NCI-H146 treated with DMSO at 0.1 percent for 48 hours (cell line): ENCODE data around the gene TBL2.
A peak's percentile ranks its signal among the peaks of the same experiment; 100 is the strongest.
"Not testable (repeated sequence)": the region's sequence is repeated elsewhere in the genome, so short reads cannot be mapped to it uniquely, and the experiment has no call there.

Source experiments
- DNase-seq: peaks from one replicate; lab custom pipeline; 2025; ENCODE audit not compliant: unreplicated experiment; lab: John Stamatoyannopoulos, UW

Gene TBL2, protein sequence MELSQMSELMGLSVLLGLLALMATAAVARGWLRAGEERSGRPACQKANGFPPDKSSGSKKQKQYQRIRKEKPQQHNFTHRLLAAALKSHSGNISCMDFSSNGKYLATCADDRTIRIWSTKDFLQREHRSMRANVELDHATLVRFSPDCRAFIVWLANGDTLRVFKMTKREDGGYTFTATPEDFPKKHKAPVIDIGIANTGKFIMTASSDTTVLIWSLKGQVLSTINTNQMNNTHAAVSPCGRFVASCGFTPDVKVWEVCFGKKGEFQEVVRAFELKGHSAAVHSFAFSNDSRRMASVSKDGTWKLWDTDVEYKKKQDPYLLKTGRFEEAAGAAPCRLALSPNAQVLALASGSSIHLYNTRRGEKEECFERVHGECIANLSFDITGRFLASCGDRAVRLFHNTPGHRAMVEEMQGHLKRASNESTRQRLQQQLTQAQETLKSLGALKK

DNA sequence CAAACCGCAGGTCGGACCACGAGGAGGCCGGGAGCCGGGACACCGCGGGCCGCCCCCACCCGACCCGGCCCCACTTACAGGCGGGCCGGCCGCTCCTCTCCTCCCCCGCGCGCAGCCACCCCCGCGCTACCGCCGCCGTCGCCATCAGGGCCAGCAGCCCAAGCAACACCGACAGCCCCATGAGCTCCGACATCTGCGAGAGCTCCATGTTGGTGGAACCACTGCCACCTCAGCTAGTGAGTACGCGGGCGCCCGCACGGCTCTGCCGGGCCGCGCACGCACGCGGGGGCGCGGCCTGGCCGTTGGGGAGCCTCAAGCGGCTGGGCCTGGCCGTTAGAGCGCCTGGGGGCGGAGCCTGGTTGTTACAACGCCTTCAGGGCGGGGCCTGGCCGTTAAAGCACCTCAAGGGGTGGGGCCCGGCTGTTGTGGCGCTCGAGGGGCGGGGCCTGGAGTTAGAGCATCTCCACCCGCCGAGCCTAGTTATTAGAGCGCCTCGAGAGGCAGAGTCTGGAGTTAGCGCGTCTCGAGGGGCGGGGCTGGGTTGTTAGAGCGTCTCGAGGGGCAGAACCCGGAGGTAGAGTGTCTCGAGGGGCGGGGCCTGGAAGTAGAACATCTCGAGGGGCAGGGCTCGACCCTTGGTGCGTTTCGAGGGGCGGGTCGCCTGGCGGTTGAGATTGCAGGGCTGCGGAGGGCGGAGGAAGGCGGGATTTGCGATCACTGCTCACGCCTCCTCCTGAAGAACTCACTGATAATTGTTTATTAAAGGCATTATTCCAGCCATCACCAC is at the start of gene TBL2:
TBL2 (minus strand) TSS at position 238 of the 787 bp plus-strand sequence; CDS start at position 208, 30 bp downstream.
- peak; percentile 97 for DNase-seq

DNA sequence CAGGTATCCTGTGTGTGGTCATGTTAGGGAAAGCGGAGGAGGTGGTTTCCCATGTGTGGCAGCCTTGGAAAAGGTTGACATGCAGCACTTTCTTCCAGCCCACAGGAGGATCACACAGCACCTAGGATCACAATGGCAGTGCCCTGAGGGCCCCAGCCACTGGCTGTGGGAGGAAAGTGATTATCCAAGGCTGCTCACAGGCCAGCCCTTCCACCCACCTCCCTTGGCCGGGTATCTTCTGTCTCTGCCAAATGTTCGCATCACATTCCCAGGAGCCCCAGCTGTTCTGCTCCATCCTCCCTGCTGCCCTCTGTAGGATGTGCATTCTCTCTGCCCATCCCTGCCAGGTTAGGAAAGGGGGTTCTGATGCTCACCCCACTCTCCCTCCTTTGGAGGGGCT is 48.4 kb upstream of the TBL2 start:
- no peak for DNase-seq

DNA sequence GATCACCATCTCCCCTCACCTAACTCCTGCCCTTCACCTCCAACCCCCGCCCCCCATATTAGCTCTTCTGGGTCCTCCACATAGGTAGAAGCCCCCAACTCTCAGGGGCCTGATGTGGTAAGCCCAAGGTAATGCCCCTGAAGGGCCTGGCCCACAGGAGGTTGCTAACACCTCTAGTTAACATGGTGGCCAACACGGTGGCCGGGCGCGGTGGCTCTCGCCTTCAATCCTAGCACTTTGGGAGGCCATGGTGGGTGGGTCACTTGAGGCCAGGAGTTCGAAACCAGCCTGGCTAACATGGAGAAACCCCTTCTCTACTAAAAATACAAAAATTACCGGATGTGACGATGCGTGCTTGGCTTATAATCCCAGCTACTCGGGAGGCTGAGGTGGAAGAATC is 46.9 kb upstream of the TBL2 start:
- no peak for DNase-seq

DNA sequence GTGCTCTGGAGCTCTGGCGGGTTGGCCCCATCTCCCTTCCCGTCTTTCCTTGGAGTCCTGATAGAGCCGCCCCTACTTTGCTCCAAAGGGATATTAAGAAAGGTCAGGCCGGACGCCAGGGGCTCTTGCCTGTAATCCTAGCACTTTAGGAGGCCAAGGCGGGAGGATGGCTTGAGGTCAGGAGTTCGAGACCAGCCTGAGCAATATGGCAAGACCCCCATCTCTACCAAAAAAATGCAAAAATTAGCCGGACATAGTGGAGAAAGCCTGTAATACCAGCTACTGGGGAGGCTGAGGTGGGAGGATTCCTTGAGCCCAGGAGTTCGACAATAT is 46.3 kb upstream of the TBL2 start:
- DNase-seq = no peak

DNA sequence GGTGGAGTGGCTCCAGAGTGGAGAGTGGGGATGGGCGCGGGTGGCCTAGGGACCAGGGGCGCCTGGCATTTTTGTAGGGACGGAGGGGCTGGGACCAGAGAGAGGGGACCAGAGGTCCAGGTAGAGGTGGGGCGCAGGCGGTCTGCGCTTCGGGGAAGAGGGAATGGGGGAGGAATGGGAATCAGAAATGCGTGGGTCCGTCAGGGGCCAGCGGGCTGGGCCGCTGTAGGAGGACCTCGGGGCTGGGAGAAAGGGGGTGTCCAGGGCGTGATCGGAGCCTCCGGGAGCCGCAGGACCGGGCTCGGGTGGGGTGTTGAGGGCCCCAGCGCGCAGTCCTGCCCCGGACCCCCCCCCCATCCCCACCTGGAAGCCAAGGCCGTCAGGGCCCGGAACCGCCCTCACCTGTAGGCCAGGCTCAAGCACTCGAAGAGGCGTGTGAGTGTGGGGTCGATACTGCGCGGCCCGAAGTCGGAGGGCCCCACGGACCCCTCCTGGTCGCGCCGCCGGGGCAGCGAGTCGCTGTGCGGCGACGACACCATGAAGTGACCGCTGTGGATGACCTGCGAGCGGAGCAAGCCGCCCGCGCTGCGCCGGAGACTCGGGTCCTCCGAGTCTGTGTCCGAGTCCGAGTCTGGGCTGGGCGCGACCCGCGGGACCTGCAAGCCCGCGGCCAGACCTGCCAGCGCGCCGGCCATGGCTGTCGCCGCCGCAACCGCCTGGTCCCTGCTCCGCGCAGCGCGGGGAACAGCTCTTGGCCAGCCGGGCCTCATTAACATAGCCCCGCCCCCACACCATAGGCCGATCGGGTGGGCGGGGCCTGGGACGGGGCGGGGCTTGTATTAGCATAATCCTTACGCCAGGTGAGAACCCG is 45.7 kb upstream of the TBL2 start, which contains the start of gene MLXIPL:
MLXIPL (minus strand) TSS at position 725 of the 871 bp plus-strand sequence; CDS start at position 695, 30 bp downstream.
- peak; percentile 82 for DNase-seq

DNA sequence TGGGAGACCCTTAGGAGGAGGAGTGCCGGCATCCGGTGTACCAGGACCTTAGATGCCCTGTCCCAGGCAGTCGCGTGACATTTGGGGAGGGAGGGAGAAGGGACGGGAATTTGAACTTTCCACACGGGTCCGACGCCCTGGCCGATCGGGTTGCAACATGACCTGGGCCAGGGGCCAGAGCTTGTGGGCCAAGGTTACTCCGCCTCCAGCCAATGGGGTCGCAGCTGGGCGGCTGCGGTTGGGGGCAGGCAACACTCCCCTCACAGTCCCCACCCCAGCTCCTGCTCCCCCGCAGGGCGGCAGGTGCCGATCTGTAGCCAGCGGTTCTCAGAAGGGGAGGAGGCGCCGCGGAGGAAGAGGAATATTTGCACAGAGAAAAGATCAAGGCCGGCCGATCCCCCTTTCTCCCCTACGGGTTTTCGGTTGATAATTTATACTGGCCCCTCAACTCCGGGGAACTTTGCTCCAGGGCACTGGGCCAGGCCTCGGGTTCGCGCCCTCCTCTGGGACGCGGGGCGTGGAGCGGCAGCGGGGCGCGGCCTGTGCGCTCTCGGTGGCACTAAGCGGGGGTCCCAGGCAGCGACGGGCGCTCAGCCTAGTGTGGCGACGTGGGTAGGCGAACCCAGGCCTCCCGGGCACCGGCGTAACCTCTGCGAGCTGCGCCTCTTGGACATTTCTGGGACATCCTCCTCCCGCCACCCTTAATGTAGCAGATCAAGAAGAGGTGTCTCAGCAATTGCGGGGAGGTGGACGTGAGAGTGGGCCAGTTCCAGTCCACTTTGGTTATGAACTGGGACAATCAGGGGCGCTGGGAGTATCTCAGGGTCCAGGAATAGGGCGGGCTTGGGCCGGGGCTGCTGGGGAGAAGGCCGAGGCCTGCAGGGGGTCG is 44.8 kb upstream of the TBL2 start:
- no peak for DNase-seq

DNA sequence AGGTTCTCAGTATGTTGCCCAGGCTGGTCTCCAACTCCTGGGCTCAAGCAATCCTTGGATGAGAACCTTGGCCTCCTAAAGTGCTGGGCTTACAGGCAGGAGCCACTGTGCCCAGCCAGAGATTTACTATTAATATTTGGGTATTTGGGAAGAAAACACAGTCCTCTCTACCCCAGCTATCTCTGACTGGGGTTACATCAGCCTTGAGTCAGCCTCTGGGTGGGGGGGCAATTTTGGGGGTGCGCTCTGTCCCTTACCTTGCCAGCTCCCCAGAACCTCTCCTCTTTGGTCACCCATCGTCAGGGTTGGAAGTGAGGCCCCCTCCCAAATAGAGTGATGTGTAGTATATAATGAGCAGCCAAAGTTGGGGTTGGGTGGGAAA is 44.1 kb upstream of the TBL2 start:
- no peak for DNase-seq

DNA sequence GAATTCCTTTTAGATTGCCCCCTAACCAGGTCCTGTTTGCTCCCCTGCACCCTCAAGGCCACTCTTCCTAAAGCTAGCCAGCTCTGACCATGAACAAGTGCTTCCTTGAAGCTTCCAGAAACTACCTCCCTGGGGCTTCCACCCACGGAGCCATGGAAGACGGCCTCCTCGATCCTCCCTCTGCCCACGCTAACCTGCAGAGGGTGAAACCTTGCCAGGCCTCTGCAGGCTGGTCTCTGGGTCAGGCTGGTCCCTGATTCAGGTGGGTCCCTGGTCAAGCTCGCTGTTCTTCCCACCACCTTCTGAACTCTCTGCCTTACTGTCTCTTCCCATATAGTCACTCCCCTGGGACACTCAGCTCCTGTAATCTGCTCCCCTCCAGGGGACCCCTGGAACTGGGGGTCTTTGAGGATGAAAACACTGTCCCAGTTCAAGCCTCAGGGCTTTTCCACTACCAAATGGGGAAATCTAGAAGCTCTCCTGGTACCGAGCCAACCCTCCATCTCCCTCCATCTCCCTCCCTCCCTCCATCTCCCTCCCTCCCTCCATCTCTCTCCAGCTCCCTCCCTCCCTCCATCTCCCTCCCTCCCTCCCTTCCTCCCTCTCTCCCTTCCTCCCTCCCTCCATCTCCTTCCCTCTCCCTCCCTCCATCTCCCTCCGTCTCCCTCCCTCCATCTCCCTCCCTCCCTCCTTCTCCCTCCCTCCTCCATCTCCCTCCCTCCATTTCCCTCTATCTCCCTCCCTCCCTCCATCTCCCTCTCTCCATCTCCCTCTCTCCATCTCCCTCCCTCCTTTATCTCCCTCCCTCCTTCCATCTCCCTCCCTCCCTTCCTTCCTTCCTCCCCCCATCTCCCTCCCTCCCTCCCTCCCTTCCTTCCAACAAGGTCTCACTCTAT is 43.0 kb upstream of the TBL2 start:
- no peak for DNase-seq

DNA sequence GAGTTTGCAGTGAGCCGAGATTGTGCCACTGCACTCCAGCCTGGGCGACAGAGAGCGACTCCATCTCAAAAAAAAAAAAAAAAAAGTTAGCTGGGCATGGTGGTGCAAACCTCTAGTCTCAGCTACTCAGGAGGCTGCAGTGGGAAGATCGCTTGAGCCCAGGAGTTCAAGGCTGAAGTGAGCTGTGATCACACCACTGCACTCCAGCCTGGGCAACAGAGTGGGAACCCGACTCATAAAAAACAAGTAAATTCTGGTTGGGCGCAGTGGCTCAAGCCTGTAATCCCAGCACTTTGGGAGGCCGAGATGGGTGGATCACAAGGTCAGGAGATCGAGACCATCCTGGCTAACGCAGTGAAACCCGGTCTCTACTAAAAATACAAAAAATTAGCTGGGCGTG is 41.0 kb upstream of the TBL2 start:
- DNase-seq = not testable (repeated sequence)

DNA sequence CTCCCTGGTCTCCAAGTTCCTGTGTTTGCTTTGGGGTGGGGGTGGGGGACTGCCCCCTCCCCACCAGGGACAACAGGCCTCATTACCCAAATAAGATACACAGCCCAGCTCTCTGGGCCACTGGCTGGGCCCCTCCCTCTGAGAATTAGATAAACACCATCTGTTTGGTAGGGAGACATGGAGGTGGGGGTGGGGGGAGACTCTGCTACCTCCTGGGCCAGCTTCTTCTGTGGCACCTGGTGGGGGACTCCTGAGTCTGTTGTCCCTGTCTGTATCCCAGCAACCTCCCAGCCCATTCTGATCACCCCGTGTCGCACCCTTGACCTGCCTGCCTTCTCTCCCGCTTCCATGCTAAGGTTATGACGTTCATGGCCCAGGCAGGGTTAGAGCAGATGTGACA is 40.2 kb upstream of the TBL2 start:
- no peak for DNase-seq

DNA sequence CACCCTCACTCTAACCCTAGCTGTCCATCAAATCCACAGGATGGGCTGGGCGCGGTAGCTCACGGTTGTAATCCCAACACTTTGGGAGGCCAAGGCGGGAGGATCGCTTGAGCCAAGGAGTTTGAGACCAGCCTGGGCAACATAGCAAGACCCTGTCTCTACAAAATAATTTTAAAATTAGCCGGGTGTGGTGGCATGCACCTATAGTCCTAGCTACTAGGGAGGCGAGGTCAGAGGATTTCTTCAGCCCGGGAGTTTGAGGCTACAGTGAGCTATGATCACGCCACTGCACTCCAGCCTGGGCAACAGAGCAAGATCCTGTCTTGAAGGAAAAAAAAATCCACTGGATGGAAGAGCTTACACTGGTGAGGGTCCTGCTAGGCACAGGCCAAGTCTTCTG is 39.1 kb upstream of the TBL2 start:
- not testable (repeated sequence) for DNase-seq

DNA sequence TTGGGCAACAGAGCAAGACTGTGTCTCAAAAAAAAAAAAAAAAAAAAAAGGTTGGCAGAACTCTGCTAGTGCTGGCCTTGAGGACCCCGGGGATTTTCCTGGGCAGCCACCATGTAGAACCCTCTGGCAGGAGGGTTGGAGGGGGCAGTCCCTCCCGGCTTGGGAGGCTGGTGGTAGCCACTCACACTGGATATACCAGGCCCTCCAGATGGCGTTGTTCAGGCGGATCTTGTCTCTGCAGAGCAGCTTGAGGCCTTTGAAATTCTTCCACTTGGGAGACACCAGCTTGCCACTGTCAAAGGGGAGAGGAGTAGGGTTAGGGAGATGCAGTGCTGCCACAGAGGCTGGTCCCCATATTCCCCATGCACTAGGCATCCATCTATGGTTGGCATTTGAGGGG is 37.5 kb upstream of the TBL2 start:
- no peak for DNase-seq

DNA sequence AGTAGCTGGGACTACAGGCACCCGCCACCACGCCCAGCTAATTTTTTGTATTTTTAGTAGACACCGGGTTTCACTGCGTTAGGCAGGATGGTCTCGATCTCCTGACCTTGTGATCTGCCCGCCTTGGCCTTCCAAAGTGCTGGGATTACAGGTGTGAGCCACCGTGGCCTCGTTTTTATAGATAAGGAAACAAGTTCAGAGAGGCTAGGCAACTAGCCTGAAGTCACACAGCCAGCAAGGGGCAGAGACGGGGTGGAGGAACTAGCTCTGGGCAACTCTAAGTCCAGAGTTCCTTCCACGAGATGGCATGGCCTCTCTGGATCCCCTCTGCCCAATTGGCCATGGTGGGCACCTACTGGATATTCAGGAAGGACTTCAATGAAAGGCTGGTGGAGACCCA is 36.6 kb upstream of the TBL2 start:
- not testable (repeated sequence) for DNase-seq

DNA sequence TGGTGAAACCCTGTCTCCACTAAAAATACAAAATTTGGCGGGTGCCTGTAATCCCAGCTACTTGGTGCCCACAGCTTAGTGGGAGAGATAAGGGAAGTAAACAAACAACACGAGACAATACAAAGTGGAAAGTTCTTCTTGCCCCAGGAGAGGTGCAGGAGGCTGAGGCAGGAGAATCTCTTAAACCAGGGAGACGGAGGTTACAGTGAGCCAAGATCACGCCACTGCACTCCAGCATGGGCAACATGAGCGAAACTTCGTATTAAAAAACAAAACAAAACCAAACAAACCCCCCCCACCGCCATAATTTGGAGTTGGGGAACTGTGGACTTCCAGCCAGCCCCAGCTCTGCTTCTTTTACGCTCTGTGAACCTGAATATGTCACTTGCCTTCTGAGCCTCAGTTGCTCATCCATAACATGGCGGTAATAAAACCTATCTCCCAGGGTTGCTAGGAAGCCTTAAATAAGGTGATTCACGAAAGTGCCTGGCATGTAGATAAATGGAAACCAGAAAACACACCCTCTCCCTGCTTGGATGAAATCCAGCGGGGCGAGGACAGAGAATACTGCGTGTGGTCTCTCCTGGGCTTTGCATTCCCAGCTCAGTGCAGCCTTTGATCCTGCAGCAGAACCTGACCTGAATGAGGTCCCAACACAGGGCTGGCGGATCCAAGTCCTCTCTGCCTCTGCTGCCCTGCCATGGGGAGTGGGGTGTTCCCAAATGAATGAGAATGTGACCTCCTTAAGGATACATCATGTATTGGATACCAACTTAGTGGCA is 35.8 kb upstream of the TBL2 start:
- DNase-seq = no peak

DNA sequence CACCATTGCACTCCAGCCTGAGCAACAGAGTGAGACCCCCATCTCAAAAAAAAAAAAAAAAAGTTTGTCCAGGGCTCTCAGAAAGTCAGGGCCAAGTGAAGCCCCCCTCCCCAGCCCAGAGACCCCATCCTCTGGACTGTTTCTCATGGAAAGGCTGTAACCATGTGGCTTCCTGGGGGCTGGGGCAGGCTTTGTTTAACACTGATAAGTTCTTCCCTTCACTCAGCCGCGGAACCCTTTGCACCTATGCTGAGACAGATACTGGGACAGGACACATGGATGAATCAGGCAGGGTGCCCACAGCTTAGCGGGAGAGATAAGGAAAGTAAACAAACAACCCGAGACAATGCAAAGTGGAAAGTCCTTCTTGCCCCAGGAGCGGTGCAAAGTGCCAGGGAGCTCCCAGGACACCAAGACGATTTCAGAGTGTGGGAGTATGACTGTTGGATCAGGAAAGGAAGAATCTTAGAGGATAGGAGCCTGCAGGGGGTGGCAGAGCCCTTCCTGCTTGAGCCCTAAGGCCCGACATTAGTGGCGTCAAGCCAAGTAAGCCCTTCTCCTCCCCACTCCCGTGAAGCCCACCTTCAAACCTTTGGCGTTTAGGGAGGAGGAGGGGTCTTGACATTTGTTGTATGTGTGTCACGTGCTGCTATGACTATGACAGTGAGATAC is 34.4 kb upstream of the TBL2 start:
- peak; percentile 18 for DNase-seq

DNA sequence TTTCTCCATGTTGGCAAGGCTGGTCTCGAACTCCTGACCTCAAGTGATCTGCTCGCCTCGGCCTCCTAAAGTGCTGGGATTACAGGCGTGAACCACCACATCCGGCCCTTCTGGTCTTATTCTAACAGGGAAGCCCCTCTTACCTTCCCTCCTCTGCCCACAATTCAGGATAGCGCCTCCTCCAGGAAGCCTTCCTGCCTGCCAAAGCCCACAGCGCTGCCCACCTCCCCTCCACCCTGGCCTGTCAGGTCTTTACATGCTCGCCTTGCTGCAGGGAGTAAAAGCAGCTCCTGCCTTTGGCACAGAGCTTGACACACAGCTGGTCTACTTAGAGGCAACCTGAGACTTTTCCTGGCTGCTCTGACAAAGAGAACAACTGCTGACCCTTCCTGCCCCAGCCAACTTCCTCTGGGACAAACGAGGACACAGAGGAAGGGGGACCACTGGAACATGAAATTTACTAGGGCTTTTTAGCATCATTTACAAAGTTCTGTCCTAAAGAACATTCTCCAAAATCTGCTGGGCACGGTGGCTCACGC is 32.7 kb upstream of the TBL2 start:
- no peak for DNase-seq

DNA sequence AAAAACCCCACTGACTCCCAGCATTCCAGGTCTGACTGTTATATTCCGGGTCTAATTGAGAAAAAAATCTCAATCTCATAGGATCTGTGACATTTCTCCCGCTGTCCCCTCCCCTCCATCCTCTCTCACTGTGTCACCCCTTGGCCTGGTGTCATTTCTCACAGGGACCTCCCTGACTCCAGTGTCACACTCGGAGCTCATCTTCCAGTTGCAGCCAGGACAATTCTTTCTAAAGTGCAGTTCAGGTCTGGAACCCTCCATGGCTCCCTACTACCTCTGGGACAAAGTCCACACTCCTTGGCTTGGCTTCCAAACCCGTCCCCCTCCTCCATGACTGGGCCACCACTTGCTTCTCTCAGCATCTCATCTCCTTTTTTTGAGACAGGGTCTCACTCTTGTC is 31.7 kb upstream of the TBL2 start:
- no peak for DNase-seq

DNA sequence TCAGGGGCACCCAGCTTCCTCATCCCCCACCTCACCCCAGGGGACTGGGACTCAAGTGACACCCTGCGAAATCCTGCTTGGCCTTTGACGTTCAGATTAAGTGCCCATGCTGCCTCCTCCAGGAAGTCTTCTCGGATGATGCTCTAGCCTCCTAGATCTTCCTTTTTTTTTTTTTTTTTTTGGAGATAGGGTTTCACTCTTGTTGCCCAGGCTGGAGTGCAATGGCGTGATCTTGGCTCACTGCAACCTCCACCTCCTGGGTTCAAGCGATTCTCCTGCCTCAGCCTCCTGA is 29.3 kb upstream of the TBL2 start:
- DNase-seq = not testable (repeated sequence)
